GM18520 (cell line): ENCODE measurements around the gene DAB1.

Experiments
- ATAC-seq: cut with Tn5 transposase; IDR thresholded peaks from one replicate; pipeline ENCODE4 v1.9.1; 2021; ENCODE audit not compliant: unreplicated experiment

Gene DAB1

GRCh38 chr1:57321776-57322175 lies 102.1 kb downstream of the DAB1 start:
- no peak for ATAC-seq

- ATAC-seq, result no peak
Measured at GRCh38 chr1:57319791-57320190, 104.1 kb downstream of the DAB1 start.

- ATAC-seq, result no peak
Measured at GRCh38 chr1:57319165-57319564, 104.7 kb downstream of the DAB1 start.

GRCh38 chr1:57316861-57317260 lies 107.0 kb downstream of the DAB1 start:
- no peak for ATAC-seq

- ATAC-seq, result no peak
Measured at GRCh38 chr1:57316291-57316690, 107.6 kb downstream of the DAB1 start.

- ATAC-seq, result no peak
Measured at GRCh38 chr1:57312869-57313268, 111.0 kb downstream of the DAB1 start.

- ATAC-seq, result no peak
Measured at GRCh38 chr1:57311411-57311810, 112.4 kb downstream of the DAB1 start.

GRCh38 chr1:57311006-57311405 lies 112.9 kb downstream of the DAB1 start:
- ATAC-seq, result no peak

GRCh38 chr1:57309630-57310029 lies 114.2 kb downstream of the DAB1 start:
- no peak for ATAC-seq

- no peak for ATAC-seq
Measured at GRCh38 chr1:57307392-57308170, 116.3 kb downstream of the DAB1 start.

- ATAC-seq, result no peak
Measured at GRCh38 chr1:57304591-57304990, 119.3 kb downstream of the DAB1 start.

GRCh38 chr1:57302812-57303596 lies 120.9 kb downstream of the DAB1 start:
- no peak for ATAC-seq

GRCh38 chr1:57300186-57300585 lies 123.7 kb downstream of the DAB1 start:
- no peak for ATAC-seq

- no peak for ATAC-seq
Measured at GRCh38 chr1:57296726-57297250, 127.1 kb downstream of the DAB1 start.

- ATAC-seq, result no peak
Measured at GRCh38 chr1:57295326-57295725, 128.5 kb downstream of the DAB1 start.

GRCh38 chr1:57294177-57294576 lies 129.7 kb downstream of the DAB1 start:
- ATAC-seq, result no peak

- ATAC-seq, result no peak
Measured at GRCh38 chr1:57293214-57293613, 130.6 kb downstream of the DAB1 start.

GRCh38 chr1:57289781-57290180 lies 134.1 kb downstream of the DAB1 start:
- no peak for ATAC-seq

GRCh38 chr1:57285992-57286391 lies 137.9 kb downstream of the DAB1 start:
- ATAC-seq, result no peak

GRCh38 chr1:57282411-57282810 lies 141.4 kb downstream of the DAB1 start:
- ATAC-seq, result no peak

- no peak for ATAC-seq
Measured at GRCh38 chr1:57281324-57281723, 142.5 kb downstream of the DAB1 start.
